Endothelial cell (in vitro differentiated cells): ENCODE data around the gene XRCC2. TPM values are rescaled to one million over a fixed set of nuclear protein-coding genes. Genes with fewer than 3 reads are reported as not detected.

Experiments used
- DNase-seq: peaks from one replicate; pipeline ENCODE4 v3.0.0; 2021; ENCODE audit warnings: low spot score
- H3K27ac Mint-ChIP-seq: one replicate; pipeline ENCODE4 v1.8.0; 2021; ENCODE audit warnings: mixed read lengths, inconsistent platforms; ENCODE audit not compliant: unreplicated experiment
- H3K27me3 Mint-ChIP-seq: one replicate; pipeline ENCODE4 v1.8.0; 2021; ENCODE audit warnings: mild to moderate bottlenecking, moderate library complexity, mixed read lengths, inconsistent platforms; ENCODE audit not compliant: unreplicated experiment
- H3K36me3 Mint-ChIP-seq: one replicate; pipeline ENCODE4 v1.8.0; 2021; ENCODE audit warnings: mild to moderate bottlenecking, low read depth, mixed read lengths, inconsistent platforms; ENCODE audit not compliant: unreplicated experiment
- H3K4me1 Mint-ChIP-seq: one replicate; pipeline ENCODE4 v1.8.0; 2021; ENCODE audit warnings: mild to moderate bottlenecking, mixed read lengths, inconsistent platforms; ENCODE audit not compliant: unreplicated experiment
- H3K4me3 Mint-ChIP-seq: one replicate; pipeline ENCODE4 v1.8.0; 2021; ENCODE audit warnings: mild to moderate bottlenecking, mixed read lengths, inconsistent platforms; ENCODE audit not compliant: unreplicated experiment
- H3K9me3 Mint-ChIP-seq: one replicate; pipeline ENCODE4 v1.8.0; 2021; ENCODE audit warnings: mixed read lengths, inconsistent platforms; ENCODE audit not compliant: unreplicated experiment
- CTCF ChIP-seq: fragments of 200-600 bp; sonication (generic); IDR thresholded peaks from one replicate; pipeline ENCODE4 v1.5.0; 2021; ENCODE audit warnings: antibody characterized with exemption; ENCODE audit not compliant: unreplicated experiment
- total RNA-seq: library from RNA; stranded (reverse); fragmentation: NEBNext Ultra II Directional; extraction: Animal tissue kit (Norgen Biotek cat#: 25700); gene quantifications from one replicate; pipeline ENCODE4 v1.2.1, GENCODE V29; 2021; ENCODE audit not compliant: unreplicated experiment

XRCC2 gene
- total RNA-seq, 1 donor from 2014 or later, result 2.9 TPM

GRCh38 chr7:152669758-152670157, 6.2 kb downstream of the XRCC2 start:
- no peak overlapping the region for H3K27ac Mint-ChIP-seq
- no peak for TF ChIP-seq CTCF
- DNase-seq, result no peak

GRCh38 chr7:152668975-152669374, 7.0 kb downstream of the XRCC2 start:
- Mint-ChIP-seq H3K36me3 (no peaks in the 10 kb centered on the region), H3K27me3 (no peaks in the 10 kb centered on the region), H3K9me3 (no peaks in the 10 kb centered on the region), H3K4me3 (no peak overlapping the region), H3K4me1 (peaks cover 9% of the 10 kb centered on the region), H3K27ac (no peak overlapping the region)
- DNase-seq, result no peak
- no peak for TF ChIP-seq CTCF

More at GRCh38 chr7:152669758-152670157, 6.2 kb downstream of the XRCC2 start:
- no peaks in the 10 kb centered on the region for H3K9me3 Mint-ChIP-seq
- no peaks in the 10 kb centered on the region for H3K36me3 Mint-ChIP-seq
- H3K4me3 Mint-ChIP-seq, result no peak overlapping the region
- no peaks in the 10 kb centered on the region for H3K27me3 Mint-ChIP-seq
- H3K4me1 Mint-ChIP-seq, result peaks cover 2% of the 10 kb centered on the region

- Mint-ChIP-seq H3K4me3 (no peak overlapping the region), H3K27me3 (no peaks in the 10 kb centered on the region), H3K27ac (no peak overlapping the region), H3K4me1 (peaks cover 13% of the 10 kb centered on the region), H3K9me3 (no peaks in the 10 kb centered on the region), H3K36me3 (no peaks in the 10 kb centered on the region)
- DNase-seq, result no peak
- no peak for TF ChIP-seq CTCF
These were observed 8.0 kb downstream of the XRCC2 start for GRCh38 chr7:152667958-152668357.

GRCh38 chr7:152666078-152666477, 9.9 kb downstream of the XRCC2 start:
- H3K4me3 Mint-ChIP-seq, result no peak overlapping the region

GRCh38 chr7:152664636-152665035, 11.3 kb downstream of the XRCC2 start:
- Mint-ChIP-seq H3K4me1 (peaks cover 13% of the 10 kb centered on the region), H3K4me3 (no peak overlapping the region), H3K27me3 (no peaks in the 10 kb centered on the region), H3K9me3 (no peaks in the 10 kb centered on the region), H3K36me3 (no peaks in the 10 kb centered on the region), H3K27ac (peak overlapping the region; percentile 89)
- DNase-seq, result peak; percentile 4
- no peak for TF ChIP-seq CTCF

More at GRCh38 chr7:152666078-152666477, 9.9 kb downstream of the XRCC2 start:
- Mint-ChIP-seq H3K9me3 (no peaks in the 10 kb centered on the region), H3K36me3 (no peaks in the 10 kb centered on the region), H3K27me3 (no peaks in the 10 kb centered on the region), H3K4me1 (peaks cover 13% of the 10 kb centered on the region), H3K27ac (no peak overlapping the region)
- no peak for TF ChIP-seq CTCF
- DNase-seq, result no peak
